Pulmonary artery endothelial cell (primary cell): ENCODE results near the gene SBF1. TPM values are rescaled to one million over a fixed set of nuclear protein-coding genes. Genes with fewer than 3 reads are reported as not detected.
A peak's percentile ranks its signal among the peaks of the same experiment; 100 is the strongest.
"Not testable (repeated sequence)": the region's sequence is repeated elsewhere in the genome, so short reads cannot be mapped to it uniquely, and the experiment has no call there.

ENCODE experiments used
- DNase-seq: peaks from one replicate; pipeline ENCODE4 v3.0.0-alpha.2; 2011; ENCODE audit warnings: low read depth, low spot score
- total RNA-seq: library from RNA; depleted of rRNA; stranded (reverse); fragments of >200 nt; gene quantifications from 2 replicates; pipeline ENCODE4 v1.2.3, GENCODE V29; 2014

The SBF1 gene, protein sequence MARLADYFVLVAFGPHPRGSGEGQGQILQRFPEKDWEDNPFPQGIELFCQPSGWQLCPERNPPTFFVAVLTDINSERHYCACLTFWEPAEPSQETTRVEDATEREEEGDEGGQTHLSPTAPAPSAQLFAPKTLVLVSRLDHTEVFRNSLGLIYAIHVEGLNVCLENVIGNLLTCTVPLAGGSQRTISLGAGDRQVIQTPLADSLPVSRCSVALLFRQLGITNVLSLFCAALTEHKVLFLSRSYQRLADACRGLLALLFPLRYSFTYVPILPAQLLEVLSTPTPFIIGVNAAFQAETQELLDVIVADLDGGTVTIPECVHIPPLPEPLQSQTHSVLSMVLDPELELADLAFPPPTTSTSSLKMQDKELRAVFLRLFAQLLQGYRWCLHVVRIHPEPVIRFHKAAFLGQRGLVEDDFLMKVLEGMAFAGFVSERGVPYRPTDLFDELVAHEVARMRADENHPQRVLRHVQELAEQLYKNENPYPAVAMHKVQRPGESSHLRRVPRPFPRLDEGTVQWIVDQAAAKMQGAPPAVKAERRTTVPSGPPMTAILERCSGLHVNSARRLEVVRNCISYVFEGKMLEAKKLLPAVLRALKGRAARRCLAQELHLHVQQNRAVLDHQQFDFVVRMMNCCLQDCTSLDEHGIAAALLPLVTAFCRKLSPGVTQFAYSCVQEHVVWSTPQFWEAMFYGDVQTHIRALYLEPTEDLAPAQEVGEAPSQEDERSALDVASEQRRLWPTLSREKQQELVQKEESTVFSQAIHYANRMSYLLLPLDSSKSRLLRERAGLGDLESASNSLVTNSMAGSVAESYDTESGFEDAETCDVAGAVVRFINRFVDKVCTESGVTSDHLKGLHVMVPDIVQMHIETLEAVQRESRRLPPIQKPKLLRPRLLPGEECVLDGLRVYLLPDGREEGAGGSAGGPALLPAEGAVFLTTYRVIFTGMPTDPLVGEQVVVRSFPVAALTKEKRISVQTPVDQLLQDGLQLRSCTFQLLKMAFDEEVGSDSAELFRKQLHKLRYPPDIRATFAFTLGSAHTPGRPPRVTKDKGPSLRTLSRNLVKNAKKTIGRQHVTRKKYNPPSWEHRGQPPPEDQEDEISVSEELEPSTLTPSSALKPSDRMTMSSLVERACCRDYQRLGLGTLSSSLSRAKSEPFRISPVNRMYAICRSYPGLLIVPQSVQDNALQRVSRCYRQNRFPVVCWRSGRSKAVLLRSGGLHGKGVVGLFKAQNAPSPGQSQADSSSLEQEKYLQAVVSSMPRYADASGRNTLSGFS (N-terminal part only)
- 42.0 and 58.1 TPM in 2 replicates for total RNA-seq

DNA sequence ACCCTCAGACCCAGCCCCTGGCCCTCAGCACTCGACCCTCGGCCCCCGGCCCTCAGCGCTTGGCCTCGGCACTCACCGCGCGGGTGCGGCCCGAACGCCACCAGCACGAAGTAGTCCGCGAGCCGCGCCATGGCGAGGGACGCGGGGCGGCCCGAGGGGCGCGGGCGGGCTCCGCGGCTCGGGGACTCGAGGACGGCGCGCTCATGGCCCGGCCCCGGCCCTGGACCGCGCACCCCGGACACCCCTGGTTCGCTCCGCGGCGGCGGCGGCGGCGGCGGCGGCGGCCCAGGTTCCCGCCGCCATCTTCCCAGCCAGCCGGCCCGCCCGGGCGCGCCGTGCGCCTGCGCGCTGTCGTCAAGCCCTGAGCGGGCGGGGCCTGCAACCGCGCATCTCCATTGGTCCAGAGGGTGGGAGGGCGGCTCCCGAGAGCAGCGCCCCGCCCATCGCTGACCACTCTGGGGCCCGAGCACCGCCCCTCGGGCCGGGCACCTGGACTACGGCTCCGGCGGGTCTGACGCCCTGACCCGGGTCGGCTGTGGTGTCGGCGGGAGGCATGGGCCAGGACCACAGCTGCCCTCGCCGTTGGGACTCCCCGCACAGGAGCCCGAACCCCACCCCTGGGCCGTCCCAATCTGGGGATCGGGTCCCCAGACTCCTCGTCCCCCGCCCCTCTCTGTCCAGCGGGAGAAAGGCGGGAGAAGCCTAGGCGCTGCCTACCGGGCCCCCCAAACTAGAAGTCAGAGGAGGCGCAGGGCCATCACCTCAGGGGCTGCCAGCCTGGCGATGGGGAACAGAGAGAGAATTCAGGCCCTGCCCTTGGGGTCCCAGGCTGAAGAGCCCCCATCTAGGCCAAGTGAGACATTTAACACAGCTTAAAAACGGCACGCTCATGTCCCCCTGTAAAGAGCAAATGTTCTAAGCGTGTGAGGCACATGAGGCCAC is at the start of gene SBF1:
Gene SBF1 (minus strand): TSS at position 326 of the 942 bp plus-strand sequence. CDS start 195 bp downstream, at position 131.
- peak; percentile 60 for DNase-seq

DNA sequence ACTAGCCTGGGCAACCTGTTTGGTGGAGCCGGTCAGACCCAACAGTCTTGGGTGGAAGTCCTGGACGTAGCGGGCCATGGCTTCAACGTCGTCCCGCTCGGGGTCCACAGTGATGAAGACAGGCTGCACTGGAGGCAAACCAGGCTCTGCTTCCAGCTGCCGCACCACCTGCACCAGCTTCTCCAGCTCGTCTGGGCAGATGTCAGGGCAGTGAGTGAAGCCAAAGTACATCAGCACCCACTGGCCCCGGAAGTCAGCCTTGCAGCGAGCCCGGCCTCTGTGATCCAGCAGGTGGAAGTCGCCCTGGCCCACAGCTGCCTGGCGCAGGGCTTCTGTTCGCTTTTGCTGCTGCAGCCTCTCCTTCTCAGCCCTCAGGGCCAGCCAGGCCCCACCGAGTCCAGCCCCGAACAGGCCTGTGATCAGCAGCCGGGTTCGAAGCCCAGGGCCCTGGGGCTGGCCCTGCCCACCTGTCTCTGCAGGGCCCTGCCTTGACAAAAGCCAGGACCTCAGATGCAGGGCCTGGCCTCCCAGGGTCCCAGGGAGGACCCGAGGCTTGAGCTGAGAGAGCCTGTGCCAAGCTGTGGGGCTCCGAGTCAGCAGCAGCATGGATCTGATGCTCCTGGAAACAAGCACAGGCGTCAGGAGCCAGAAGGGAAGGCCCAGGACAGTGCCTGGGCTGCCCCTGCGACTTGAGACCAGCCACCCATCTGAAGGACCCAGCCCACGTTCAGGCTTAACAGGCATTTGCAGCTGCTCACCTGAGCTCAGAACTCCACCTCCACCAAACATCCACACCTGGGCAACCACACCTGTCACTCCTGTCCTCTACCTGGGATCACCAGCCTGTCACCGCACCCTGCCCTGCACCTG is 49.2 kb upstream of the SBF1 start:
- DNase-seq, result no peak

DNA sequence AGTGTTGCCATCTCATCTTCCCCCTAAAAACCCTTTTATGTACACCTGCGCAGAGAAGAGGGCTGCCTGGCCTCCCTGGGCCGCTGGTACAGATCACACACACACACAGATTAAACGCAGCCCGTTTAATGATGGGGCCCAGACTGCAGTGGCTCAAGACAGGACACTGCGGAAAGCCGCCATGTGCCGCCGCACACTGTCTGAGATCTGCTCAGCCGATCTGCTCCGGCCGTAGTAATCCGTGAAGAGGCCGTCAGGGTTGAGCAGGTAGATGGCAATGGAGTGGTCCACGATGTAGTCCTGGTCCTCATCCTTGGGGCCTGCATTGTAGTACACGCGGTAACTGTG is 48.6 kb upstream of the SBF1 start:
- DNase-seq, result no peak

- no peak for DNase-seq
These were observed 48.1 kb upstream of the SBF1 start for GRCh38 chr22:50522806-50523438.

GRCh38 chr22:50522208-50522805 is 47.5 kb upstream of the SBF1 start:
- no peak for DNase-seq

- DNase-seq, result no peak
These were observed 46.9 kb upstream of the SBF1 start for GRCh38 chr22:50521710-50522109.

DNA sequence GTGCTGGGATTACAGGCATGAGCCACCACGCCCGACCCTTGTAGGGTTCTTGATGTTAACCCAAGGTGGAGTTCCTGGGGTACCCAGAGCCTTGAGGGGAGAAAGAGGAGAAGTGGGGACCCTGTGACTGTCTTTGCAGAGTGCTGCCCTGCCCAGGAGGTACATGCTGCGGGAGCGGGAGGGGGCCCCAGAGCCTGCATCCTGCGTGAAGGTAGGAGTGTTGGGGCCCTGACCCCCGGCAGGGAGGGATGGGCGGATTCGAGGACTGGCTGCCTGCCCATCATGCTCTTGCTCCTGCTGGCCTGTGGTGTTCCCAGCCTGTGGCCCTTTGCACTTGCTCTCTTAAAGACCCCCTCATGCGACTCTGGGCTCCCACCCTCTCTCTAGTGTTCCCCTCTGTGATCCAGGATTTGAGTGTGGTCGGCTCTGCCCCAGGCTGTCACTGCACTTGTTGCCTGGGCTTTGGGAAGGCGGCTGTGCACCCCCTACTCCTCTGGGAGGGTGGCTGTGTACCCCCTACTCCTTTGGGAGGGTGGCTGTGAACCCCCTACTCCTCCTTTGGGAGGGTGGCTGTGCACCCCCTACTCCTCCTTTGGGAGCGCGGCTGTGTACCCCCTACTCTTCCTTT is 46.1 kb upstream of the SBF1 start:
- DNase-seq, result no peak

GRCh38 chr22:50520184-50520583 is 45.3 kb upstream of the SBF1 start:
- not testable (repeated sequence) for DNase-seq

DNA sequence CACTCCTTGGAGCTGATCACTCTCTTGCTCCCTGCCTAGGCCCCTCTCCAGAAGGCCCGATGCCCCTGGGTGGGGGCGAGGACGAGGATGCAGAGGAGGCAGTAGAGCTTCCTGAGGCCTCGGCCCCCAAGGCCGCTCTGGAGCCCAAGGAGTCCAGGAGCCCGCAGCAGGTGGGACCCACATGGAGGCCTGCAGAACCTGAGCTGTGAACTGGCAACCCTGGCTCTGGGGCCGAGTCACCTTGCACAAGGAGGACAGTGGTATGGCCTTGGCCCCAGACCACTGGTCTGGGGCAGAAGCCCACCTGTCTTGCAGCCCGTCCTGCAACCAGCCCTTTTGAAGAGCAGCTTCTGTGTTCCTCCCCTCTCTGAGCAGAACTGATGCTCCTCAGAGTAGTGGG is 44.3 kb upstream of the SBF1 start:
- no peak for DNase-seq

GRCh38 chr22:50518606-50519005 is 43.8 kb upstream of the SBF1 start:
- no peak for DNase-seq

- DNase-seq, result no peak
These were observed 42.8 kb upstream of the SBF1 start for GRCh38 chr22:50517495-50518260.

DNA sequence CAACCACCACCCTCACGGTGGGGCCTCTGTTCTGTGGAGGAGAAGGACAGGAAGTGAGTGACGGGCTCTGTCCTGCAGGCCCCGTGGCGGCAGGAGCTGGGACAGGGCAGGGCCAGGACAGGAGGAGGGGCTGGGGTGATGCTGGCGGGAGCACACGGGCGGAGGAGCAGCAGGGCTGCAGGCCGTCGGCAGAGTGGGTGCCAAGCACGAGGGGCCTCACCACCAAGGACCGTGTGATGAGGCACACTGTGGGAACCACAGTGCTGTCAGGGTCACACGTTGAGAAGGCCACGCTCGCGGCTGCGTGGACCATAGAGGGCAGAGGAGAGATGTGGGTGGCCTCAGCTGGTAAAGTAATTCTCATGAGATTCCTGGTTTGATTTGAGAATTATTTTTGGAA is 42.1 kb upstream of the SBF1 start:
- no peak for DNase-seq

- DNase-seq, result no peak
These were observed 41.2 kb upstream of the SBF1 start for GRCh38 chr22:50516068-50516467.

GRCh38 chr22:50513175-50513574 is 38.3 kb upstream of the SBF1 start:
- DNase-seq, result no peak

DNA sequence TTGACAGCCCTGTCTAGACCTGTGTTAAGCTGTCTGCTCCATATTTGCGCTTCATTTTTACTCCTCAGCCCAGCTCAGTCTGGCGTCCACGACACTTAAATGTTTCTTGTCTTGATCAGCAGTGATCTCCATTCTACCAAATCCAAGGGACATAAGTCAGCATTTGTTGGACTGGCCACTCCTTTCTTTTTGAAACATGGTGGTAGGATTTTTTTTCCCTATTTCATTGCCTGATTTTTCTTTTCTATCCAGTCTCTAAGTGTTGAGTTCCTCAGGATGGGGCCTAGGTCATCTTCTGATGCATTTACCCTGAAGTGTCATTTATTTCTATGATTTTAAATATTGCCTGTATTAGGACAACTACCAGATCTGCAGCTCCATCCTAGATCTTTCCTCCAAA is 34.1 kb upstream of the SBF1 start:
- DNase-seq, result no peak

- DNase-seq, result peak; percentile 83
These were observed 33.4 kb upstream of the SBF1 start, which contains the start of gene NCAPH2 for GRCh38 chr22:50507991-50508884. Gene NCAPH2 (plus strand): TSS chr22:50508224. CDS start chr22:50508338, 114 bp downstream.
